Thyroid gland (tissue), 4 donors: ENCODE measurements around the gene TMEM26.

ENCODE experiments used
- CTCF ChIP-seq, 6 experiments: fragments of 200-600 bp in 3 of 6; fragments of 450-650 bp in 3 of 6; sonication (generic) in 3 of 6; IDR thresholded peaks; one replicate each; pipeline ENCODE4 v1.5.1; 2016 to 2019; ENCODE audit warnings: antibody characterized with exemption in 6 of 6, mild to moderate bottlenecking in 2 of 6, inconsistent platforms in 1 of 6, moderate library complexity in 1 of 6
- POLR2A ChIP-seq, 2 donors: fragments of 450-650 bp; IDR thresholded peaks; one replicate each; pipeline ENCODE4 v1.6.1; 2017; ENCODE audit warnings: antibody characterized with exemption in 2 of 2, mild to moderate bottlenecking in 2 of 2, moderate library complexity in 1 of 2

DNA sequence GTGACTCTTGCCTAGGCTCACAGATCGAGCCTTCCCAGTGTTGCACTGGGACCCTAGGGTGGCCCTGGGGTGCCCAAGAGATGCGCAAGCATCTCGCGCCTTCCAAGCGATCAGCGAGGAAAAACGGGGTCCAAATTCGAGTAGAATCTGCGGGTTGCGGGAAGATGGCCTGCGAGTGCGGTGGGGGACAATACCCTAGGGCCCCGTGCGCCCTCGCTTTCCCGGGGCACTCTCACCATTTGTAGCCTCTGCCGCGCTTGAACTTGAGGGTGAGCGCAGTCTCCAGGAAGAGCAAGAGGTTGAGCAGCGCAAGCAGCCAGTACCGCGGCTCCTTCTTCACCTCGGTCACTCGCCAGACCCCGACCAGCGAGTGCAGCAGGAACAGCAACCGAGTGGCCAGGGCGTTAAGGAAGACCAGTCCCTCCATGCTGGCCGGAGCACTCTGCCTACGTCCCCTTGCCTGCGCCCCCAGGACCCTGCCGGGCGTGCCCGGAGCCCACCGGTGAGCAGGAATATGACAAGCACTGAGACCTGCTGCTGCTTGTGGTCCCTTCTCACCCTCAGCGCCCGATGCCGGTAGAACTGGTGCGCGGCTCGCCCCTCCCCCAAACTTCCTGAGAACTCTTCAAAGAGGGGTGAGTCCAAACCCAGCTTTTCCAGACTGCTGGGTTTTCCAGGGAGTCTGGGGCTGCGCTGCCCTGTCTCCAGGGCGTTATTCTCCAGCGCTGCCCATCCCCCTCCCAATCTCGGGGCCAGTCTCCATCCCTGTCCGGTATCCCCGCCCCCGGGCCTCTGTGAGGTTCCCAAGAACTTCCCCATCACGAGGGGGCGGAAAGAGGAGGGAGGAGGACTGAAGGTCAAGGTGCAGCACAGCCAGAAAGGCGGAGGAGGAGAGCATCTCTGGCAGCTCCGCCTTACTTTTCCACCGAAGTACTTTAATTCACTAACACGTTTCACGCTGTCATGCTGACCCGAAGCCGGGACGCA is at the start of gene TMEM26:
- TF ChIP-seq CTCF (IDR thresholded peaks at IDR 0.05), result no peak
- TF ChIP-seq POLR2A (IDR thresholded peaks at IDR 0.05), result no peak
